Neural progenitor cell (in vitro differentiated cells): Measurements from ENCODE around the gene HSPA1B. TPM values are rescaled to one million over a fixed set of nuclear protein-coding genes. Genes with fewer than 3 reads are reported as not detected.

Source experiments
- DNase-seq: peaks from one replicate; pipeline ENCODE4 v3.0.0-alpha.2; 2016; ENCODE audit warnings: low spot score
- H2AFZ ChIP-seq: fragments of 200-600 bp; sonication (generic); replicated peaks from 2 replicates; pipeline ENCODE4 v1.6.1; 2016; ENCODE audit warnings: antibody characterized with exemption
- H3F3A ChIP-seq: fragments of 200-600 bp; sonication (generic); 2 replicates; pipeline ENCODE4 v1.6.1; 2016; ENCODE audit warnings: antibody characterized with exemption, low read depth
- H3K27ac ChIP-seq: fragments of 200-600 bp; sonication (generic); 2 replicates; pipeline ENCODE4 v1.5.1; 2016; ENCODE audit warnings: mild to moderate bottlenecking
- H3K27me3 ChIP-seq: fragments of 200-600 bp; sonication (generic); 2 replicates; pipeline ENCODE4 v1.6.1; 2016; ENCODE audit warnings: mild to moderate bottlenecking, moderate library complexity
- H3K36me3 ChIP-seq: fragments of 200-600 bp; sonication (generic); 2 replicates; pipeline ENCODE4 v1.5.1; 2016
- H3K4me1 ChIP-seq: fragments of 200-600 bp; sonication (generic); 2 replicates; pipeline ENCODE4 v1.6.1; 2016; ENCODE audit warnings: mixed run types
- H3K4me2 ChIP-seq: fragments of 200-600 bp; sonication (generic); 2 replicates; pipeline ENCODE4 v1.6.1; 2016
- H3K4me3 ChIP-seq: fragments of 200-600 bp; sonication (generic); 2 replicates; pipeline ENCODE4 v1.5.1; 2016
- H3K79me2 ChIP-seq: fragments of 200-600 bp; sonication (generic); 2 replicates; pipeline ENCODE4 v1.6.1; 2016; ENCODE audit warnings: low read depth
- H3K9ac ChIP-seq: fragments of 200-600 bp; sonication (generic); 2 replicates; pipeline ENCODE4 v1.6.1; 2016
- H3K9me3 ChIP-seq: fragments of 200-600 bp; sonication (generic); 2 replicates; pipeline ENCODE4 v1.5.1; 2016; ENCODE audit warnings: low read depth
- H4K20me1 ChIP-seq: fragments of 200-600 bp; sonication (generic); 2 replicates; pipeline ENCODE4 v1.6.1; 2016; ENCODE audit warnings: low read depth
- H3K27ac Mint-ChIP-seq: 3 replicates; pipeline ENCODE4 v1.8.0; 2021; ENCODE audit warnings: mixed read lengths
- H3K27me3 Mint-ChIP-seq: 2 replicates; pipeline ENCODE4 v1.8.0; 2022; ENCODE audit warnings: low read depth, mild to moderate bottlenecking, inconsistent platforms, moderate library complexity, mixed read lengths; ENCODE audit not compliant: insufficient read depth
- H3K36me3 Mint-ChIP-seq: 3 replicates; pipeline ENCODE4 v1.8.0; 2021; ENCODE audit warnings: mixed read lengths
- H3K4me1 Mint-ChIP-seq: 3 replicates; pipeline ENCODE4 v1.8.0; 2021; ENCODE audit warnings: mixed read lengths
- H3K4me3 Mint-ChIP-seq: 3 replicates; pipeline ENCODE4 v1.8.0; 2021; ENCODE audit warnings: mild to moderate bottlenecking, moderate library complexity, mixed read lengths
- H3K9me3 Mint-ChIP-seq: 3 replicates; pipeline ENCODE4 v1.8.0; 2020; ENCODE audit warnings: mixed read lengths
- CTCF ChIP-seq: fragments of 200-600 bp; sonication (generic); IDR thresholded peaks from 2 replicates; pipeline ENCODE4 v1.5.1; 2017; ENCODE audit warnings: antibody characterized with exemption, mild to moderate bottlenecking
- EZH2 ChIP-seq: fragments of 200-600 bp; sonication (generic); IDR thresholded peaks from 2 replicates; pipeline ENCODE4 v1.6.1; 2017; ENCODE audit warnings: antibody characterized with exemption, mild to moderate bottlenecking, moderate library complexity
- EZH2phosphoT487 ChIP-seq: fragments of 200-600 bp; sonication (generic); IDR thresholded peaks from 2 replicates; pipeline ENCODE4 v1.6.1; 2017; ENCODE audit warnings: antibody characterized with exemption
- total RNA-seq: library from RNA; depleted of rRNA; stranded (reverse); fragments of >200 nt; gene quantifications from 2 replicates; pipeline ENCODE4 v1.2.3, GENCODE V29; 2015; ENCODE audit warnings: low replicate concordance

The HSPA1B gene
- total RNA-seq, 1 donor from 2014 or later = 35.3 TPM

GRCh38 chr6:31858707-31859106 is 31.2 kb downstream of the HSPA1B start:
- Histone ChIP-seq H3K4me1 (no peaks in the 10 kb centered on the region), H3K27me3 (no peaks in the 10 kb centered on the region), H3K9me3 (no peaks in the 10 kb centered on the region), H4K20me1 (no peaks in the 10 kb centered on the region), H3K4me3 (no peak overlapping the region), H3K27ac (no peak overlapping the region), H3K36me3 (no peaks in the 10 kb centered on the region), H3K9ac (no peak overlapping the region), H3K4me2 (no peak overlapping the region), H2AFZ (no peak overlapping the region), H3F3A (peaks cover 8% of the 10 kb centered on the region), H3K79me2 (peaks cover 6% of the 10 kb centered on the region)
- peaks cover 3% of the 10 kb centered on the region for H3K27me3 Mint-ChIP-seq
- H3K4me1 Mint-ChIP-seq = peaks cover 9% of the 10 kb centered on the region
- H3K9me3 Mint-ChIP-seq = peaks cover 4% of the 10 kb centered on the region
- no peak for DNase-seq
- H3K4me3 Mint-ChIP-seq = no peak overlapping the region
- no peak overlapping the region for H3K27ac Mint-ChIP-seq
- peaks cover 8% of the 10 kb centered on the region for H3K36me3 Mint-ChIP-seq
- TF ChIP-seq EZH2 (no peak), EZH2phosphoT487 (no peak), CTCF (no peak)

DNA sequence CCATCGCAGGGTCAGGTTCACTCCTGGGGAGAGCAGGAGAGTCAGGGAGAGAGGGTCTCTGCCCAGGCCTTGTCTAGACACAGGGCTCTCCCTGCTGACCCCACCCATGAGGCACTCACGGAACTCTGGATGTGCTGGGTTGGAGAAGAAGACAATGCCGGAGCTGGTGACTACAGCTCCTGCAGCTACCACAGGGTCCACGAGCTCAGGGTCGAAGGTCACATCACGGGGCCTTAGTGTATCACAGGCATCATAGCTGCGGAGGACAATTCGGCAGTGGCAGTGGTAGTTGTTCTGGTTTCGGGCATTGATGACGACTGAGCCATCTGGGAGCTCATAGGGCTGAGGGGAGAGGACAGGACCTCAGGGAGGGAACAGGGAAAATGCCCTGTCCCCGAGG is 32.4 kb downstream of the HSPA1B start:
- Mint-ChIP-seq H3K9me3 (peaks cover 4% of the 10 kb centered on the region), H3K27ac (no peak overlapping the region), H3K27me3 (peaks cover 3% of the 10 kb centered on the region), H3K36me3 (peaks cover 8% of the 10 kb centered on the region), H3K4me1 (peaks cover 21% of the 10 kb centered on the region), H3K4me3 (peak overlapping the region; percentile 30)
- H3K79me2 ChIP-seq = peaks cover 6% of the 10 kb centered on the region
- TF ChIP-seq EZH2 (no peak), EZH2phosphoT487 (no peak), CTCF (no peak)
- H3K36me3 ChIP-seq = no peaks in the 10 kb centered on the region
- no peaks in the 10 kb centered on the region for H3K4me1 ChIP-seq
- no peaks in the 10 kb centered on the region for H4K20me1 ChIP-seq
- no peak overlapping the region for H3K4me2 ChIP-seq
- DNase-seq = no peak
- no peak overlapping the region for H3K9ac ChIP-seq
- no peak overlapping the region for H3K27ac ChIP-seq
- no peaks in the 10 kb centered on the region for H3K27me3 ChIP-seq
- H2AFZ ChIP-seq = no peak overlapping the region
- no peaks in the 10 kb centered on the region for H3K9me3 ChIP-seq
- H3K4me3 ChIP-seq = no peak overlapping the region
- peaks cover 20% of the 10 kb centered on the region for H3F3A ChIP-seq

GRCh38 chr6:31860349-31860748 is 32.8 kb downstream of the HSPA1B start:
- H3K36me3 ChIP-seq = no peaks in the 10 kb centered on the region
- H3K27ac ChIP-seq = no peak overlapping the region
- H3K4me1 Mint-ChIP-seq = peaks cover 25% of the 10 kb centered on the region
- H3K27ac Mint-ChIP-seq = no peak overlapping the region
- no peak for TF ChIP-seq EZH2phosphoT487
- TF ChIP-seq EZH2 = no peak
- no peak for TF ChIP-seq CTCF
- H3K27me3 ChIP-seq = no peaks in the 10 kb centered on the region
- H3K4me3 ChIP-seq = no peak overlapping the region
- peak overlapping the region; percentile 30 for H3K4me3 Mint-ChIP-seq
- H3K4me2 ChIP-seq = no peak overlapping the region
- no peaks in the 10 kb centered on the region for H3K9me3 ChIP-seq
- H2AFZ ChIP-seq = no peak overlapping the region
- DNase-seq = no peak
- H3K27me3 Mint-ChIP-seq = peaks cover 3% of the 10 kb centered on the region
- peaks cover 6% of the 10 kb centered on the region for H3K79me2 ChIP-seq
- H3K36me3 Mint-ChIP-seq = peaks cover 6% of the 10 kb centered on the region
- no peaks in the 10 kb centered on the region for H3K4me1 ChIP-seq
- no peak overlapping the region for H3K9ac ChIP-seq
- peaks cover 2% of the 10 kb centered on the region for H3K9me3 Mint-ChIP-seq
- peaks cover 22% of the 10 kb centered on the region for H3F3A ChIP-seq
- H4K20me1 ChIP-seq = no peaks in the 10 kb centered on the region
